ENCODE results near the gene BRD7.

GRCh38 chr16:50300942-50301625, 67.7 kb downstream of the BRD7 start:
- TF ChIP-seq DPF2 (IDR thresholded peaks at IDR 0.05): no peak
- no peak for TF ChIP-seq CTCF (IDR thresholded peaks at IDR 0.05 in 2 of 3, conservative IDR thresholded peaks at IDR 0.05 in 1 of 3; ENCODE audit: control insufficient read depth in 2 of 3, extremely low read depth in 1 of 3, insufficient read depth in 1 of 3, low read depth in 3 of 3, low read length in 3 of 3)
- no peak for TF ChIP-seq STAT1 (conservative IDR thresholded peaks at IDR 0.05)
- TF ChIP-seq BCL3 (IDR thresholded peaks at IDR 0.05; ENCODE audit: borderline replicate concordance, insufficient read depth, low read depth, low read length, poor library complexity, severe bottlenecking): no peak
- no peak for TF ChIP-seq ATF2 (IDR thresholded peaks at IDR 0.05; ENCODE audit: low read length)
- no peak for TF ChIP-seq RCOR1 (conservative IDR thresholded peaks at IDR 0.05; ENCODE audit: low read depth, low read length)
- TF ChIP-seq POLR2AphosphoS5 (IDR thresholded peaks at IDR 0.05; ENCODE audit: low read length): no peak
- TF ChIP-seq FOXM1 (IDR thresholded peaks at IDR 0.05; ENCODE audit: low read depth, low read length): no peak
- TF ChIP-seq CEBPB (IDR thresholded peaks at IDR 0.05; ENCODE audit: borderline replicate concordance in 1 of 2, low read depth in 2 of 2, low read length in 2 of 2): no peak
- TF ChIP-seq EZH2 (IDR thresholded peaks at IDR 0.05; ENCODE audit: borderline replicate concordance, control insufficient read depth, low read depth, low read length): no peak

Data from GM12878 (cell line).